ENCODE data around the gene LDLRAD2.

DNA sequence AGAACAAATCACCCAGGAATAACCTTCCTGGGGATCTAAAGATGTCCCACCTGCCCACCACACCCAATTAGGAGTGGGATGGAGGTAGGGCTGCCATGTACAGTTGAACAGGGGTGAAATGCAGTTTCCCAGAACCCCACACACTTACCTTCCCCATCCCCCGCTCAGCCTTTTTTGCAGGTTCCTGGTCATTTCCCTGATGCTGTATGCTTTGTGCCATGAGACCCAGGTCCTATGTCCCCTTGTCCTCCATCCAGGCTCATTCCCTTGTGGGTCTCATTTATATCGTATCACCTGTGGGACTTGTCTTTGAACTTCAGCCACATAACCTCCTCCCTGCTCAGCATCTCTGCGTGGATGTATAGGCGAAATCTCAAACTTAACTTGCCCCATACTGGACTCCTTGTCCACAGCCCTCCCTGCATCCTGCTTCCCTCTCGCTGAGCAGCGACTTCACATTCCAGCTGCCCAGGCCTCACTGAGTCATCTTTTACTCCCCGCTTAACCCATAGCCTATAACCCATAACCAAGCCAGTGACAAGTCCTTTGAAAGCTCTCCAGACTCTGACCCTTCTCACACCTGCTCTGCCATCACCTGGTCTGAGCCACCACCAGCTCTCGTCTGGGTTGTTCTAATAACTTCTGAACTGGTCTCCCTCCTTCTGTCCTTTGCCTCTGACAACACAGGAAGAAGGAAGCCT is 4.7 kb downstream of the LDLRAD2 start:
- TF ChIP-seq CTCF (IDR thresholded peaks at IDR 0.05) (no peak), POLR2A (IDR thresholded peaks at IDR 0.05) (no peak)
